Mesendoderm (in vitro differentiated cells): ENCODE data around the gene SH2D4B.

Experiments used
- DNase-seq: peaks from one replicate; pipeline ENCODE4 v3.0.0; 2013
- H2AK5ac ChIP-seq: 2 replicates; pipeline ENCODE4 v1.6.1; 2013; ENCODE audit warnings: low read length, inconsistent platforms
- H2BK120ac ChIP-seq: 2 replicates; pipeline ENCODE4 v1.6.1; 2013; ENCODE audit warnings: low read depth, mild to moderate bottlenecking, low read length, moderate library complexity, mixed read lengths
- H2BK15ac ChIP-seq: replicated peaks from 2 replicates; pipeline ENCODE4 v1.6.1; 2013; ENCODE audit warnings: low read depth, mild to moderate bottlenecking, moderate library complexity
- H2BK5ac ChIP-seq: 2 replicates; pipeline ENCODE4 v1.6.1; 2013; ENCODE audit warnings: low read length, inconsistent platforms
- H3K18ac ChIP-seq: 2 replicates; pipeline ENCODE4 v1.6.1; 2013; ENCODE audit warnings: mild to moderate bottlenecking, low read length, mixed read lengths
- H3K23ac ChIP-seq: one replicate; pipeline ENCODE4 v1.6.1; 2013; ENCODE audit warnings: low read length
- H3K27ac ChIP-seq: 2 replicates; pipeline ENCODE4 v1.5.1; 2013; ENCODE audit warnings: low read depth, mild to moderate bottlenecking, inconsistent platforms, low read length, moderate library complexity
- H3K27me3 ChIP-seq: 2 replicates; pipeline ENCODE4 v1.6.1; 2013; ENCODE audit warnings: low read length, control low read depth, mild to moderate bottlenecking, inconsistent platforms; ENCODE audit not compliant: insufficient read depth, poor library complexity
- H3K36me3 ChIP-seq: 2 replicates; pipeline ENCODE4 v1.6.1; 2013; ENCODE audit warnings: low read length, inconsistent platforms; ENCODE audit not compliant: control insufficient read depth, insufficient read depth
- H3K4ac ChIP-seq: one replicate; pipeline ENCODE4 v1.6.1; 2013; ENCODE audit warnings: low read depth, mild to moderate bottlenecking, low read length, moderate library complexity
- H3K4me1 ChIP-seq: 2 replicates; pipeline ENCODE4 v1.6.1; 2013; ENCODE audit warnings: low read depth, low read length, inconsistent platforms; ENCODE audit not compliant: control insufficient read depth
- H3K4me2 ChIP-seq: 2 replicates; pipeline ENCODE4 v1.6.1; 2013; ENCODE audit warnings: low read length
- H3K4me3 ChIP-seq: 2 replicates; pipeline ENCODE4 v1.5.1; 2013; ENCODE audit warnings: mild to moderate bottlenecking, low read length
- H3K56ac ChIP-seq: one replicate; pipeline ENCODE4 v1.6.1; 2013; ENCODE audit warnings: low read length
- H3K79me1 ChIP-seq: 2 replicates; pipeline ENCODE4 v1.6.1; 2013; ENCODE audit warnings: low read length, inconsistent platforms
- H3K79me2 ChIP-seq: 2 replicates; pipeline ENCODE4 v1.6.1; 2013; ENCODE audit warnings: mild to moderate bottlenecking, low read length; ENCODE audit not compliant: control insufficient read depth, insufficient read depth
- H3K9ac ChIP-seq: 2 replicates; pipeline ENCODE4 v1.6.1; 2013; ENCODE audit warnings: low read length, inconsistent platforms
- H4K5ac ChIP-seq: one replicate; pipeline ENCODE4 v1.6.1; 2013; ENCODE audit warnings: low read length
- H4K8ac ChIP-seq: one replicate; pipeline ENCODE4 v1.6.1; 2013; ENCODE audit warnings: low read depth, mild to moderate bottlenecking, control low read depth, low read length, moderate library complexity
- WGBS: extraction: QIAGEN DNeasy Blood & Tissue Kit; methylation state at CpG from one replicate; pipeline ENCODE4 v1.1.7; 2013; ENCODE audit warnings: low lambda C conversion rate, missing lambda C conversion rate; ENCODE audit not compliant: insufficient coverage; ENCODE audit errors: extremely low coverage; 5-methylcytosine and 5-hydroxymethylcytosine counted together

The SH2D4B gene

DNA sequence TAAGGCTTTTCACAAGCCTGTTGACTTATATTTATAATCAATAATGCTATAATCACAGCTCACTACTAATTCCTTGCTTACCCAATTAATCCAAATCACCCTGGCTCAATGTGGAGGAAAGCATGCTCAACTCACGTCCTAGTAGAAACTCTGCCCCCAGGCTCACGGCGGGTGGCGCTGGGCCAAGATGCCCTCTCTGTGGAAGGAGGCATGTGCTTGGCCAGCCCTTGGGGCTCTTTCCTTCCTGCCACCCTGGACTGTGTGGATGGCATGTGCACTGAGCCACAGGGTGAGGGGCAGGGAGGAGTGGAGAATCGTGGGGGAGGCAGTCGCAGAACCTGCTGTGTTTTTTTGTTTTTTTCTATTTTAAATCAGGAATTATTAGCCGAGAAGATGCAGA, 96.2 kb downstream of the SH2D4B start:
- Histone ChIP-seq H3K36me3 (no peaks in the 10 kb centered on the region), H3K79me2 (no peaks in the 10 kb centered on the region), H3K27ac (no peak overlapping the region), H2BK15ac (no peak overlapping the region), H3K4me1 (no peaks in the 10 kb centered on the region), H3K27me3 (no peaks in the 10 kb centered on the region), H3K4me3 (no peak overlapping the region), H2AK5ac (no peak overlapping the region), H3K9ac (no peak overlapping the region), H2BK120ac (no peak overlapping the region), H3K56ac (no peak overlapping the region), H3K4me2 (no peak overlapping the region), H4K5ac (no peak overlapping the region), H2BK5ac (no peak overlapping the region), H3K4ac (no peak overlapping the region), H3K18ac (no peak overlapping the region), H3K79me1 (no peaks in the 10 kb centered on the region), H4K8ac (no peak overlapping the region), H3K23ac (no peak overlapping the region)
- no CpG with 5 or more reads among the region's 7 CpGs for WGBS
- DNase-seq: no peak

DNA sequence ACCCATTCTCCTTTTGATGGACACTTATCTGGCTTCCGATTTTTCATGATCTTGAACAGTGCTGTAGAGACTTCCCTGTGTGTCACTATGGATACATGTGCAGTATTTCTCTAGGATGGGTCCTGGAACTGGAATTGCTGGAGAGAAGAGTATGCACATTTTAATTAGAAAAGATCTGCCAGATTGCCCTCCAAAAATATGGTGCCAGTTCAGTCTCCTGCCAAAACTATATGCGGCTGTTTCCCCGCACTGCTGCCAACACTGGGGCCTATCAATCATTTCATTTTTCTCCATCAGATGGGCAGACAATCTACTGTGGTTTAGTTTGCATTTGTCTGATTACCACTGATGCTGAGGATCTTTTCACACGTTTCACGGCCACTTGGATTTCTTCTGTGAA, 105.0 kb downstream of the SH2D4B start:
- no peaks in the 10 kb centered on the region for H3K4me1 ChIP-seq
- WGBS: no CpG with 5 or more reads among the region's 5 CpGs

DNA sequence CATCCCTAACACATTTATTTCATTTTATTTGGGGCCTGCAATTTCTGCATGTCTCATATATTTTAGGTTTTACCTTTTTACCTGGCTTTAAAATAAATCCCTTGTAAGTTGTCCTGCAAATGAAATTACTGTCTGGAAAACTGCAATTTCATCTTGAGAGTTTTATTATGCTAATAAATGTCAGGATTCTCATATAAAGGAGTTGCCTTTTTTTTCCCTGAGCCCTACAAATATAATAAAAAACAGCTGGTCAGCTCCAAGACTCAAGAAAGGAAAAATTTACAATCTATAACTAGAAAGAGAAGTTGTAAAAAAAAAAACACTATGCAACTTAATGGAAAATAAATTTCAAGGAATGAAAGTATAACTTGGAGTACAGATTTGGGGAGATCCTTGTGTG, 108.7 kb downstream of the SH2D4B start:
- Histone ChIP-seq H3K56ac (no peak overlapping the region), H2AK5ac (no peak overlapping the region), H3K4me3 (no peak overlapping the region), H3K4me1 (no peaks in the 10 kb centered on the region), H3K4me2 (no peak overlapping the region), H2BK15ac (no peak overlapping the region), H3K23ac (no peak overlapping the region), H3K9ac (no peak overlapping the region), H4K5ac (no peak overlapping the region), H4K8ac (no peak overlapping the region), H2BK120ac (no peak overlapping the region), H3K27me3 (no peaks in the 10 kb centered on the region), H3K18ac (no peak overlapping the region), H2BK5ac (no peak overlapping the region), H3K4ac (no peak overlapping the region), H3K79me1 (no peaks in the 10 kb centered on the region), H3K27ac (no peak overlapping the region), H3K36me3 (no peaks in the 10 kb centered on the region), H3K79me2 (no peaks in the 10 kb centered on the region)
- no peak for DNase-seq

More for the DNA sequence above, 105.0 kb downstream of the SH2D4B start:
- no peak overlapping the region for H3K4me3 ChIP-seq
- no peak overlapping the region for H2BK120ac ChIP-seq
- H2BK15ac ChIP-seq: no peak overlapping the region
- no peak overlapping the region for H2BK5ac ChIP-seq
- H3K4ac ChIP-seq: no peak overlapping the region
- no peak overlapping the region for H2AK5ac ChIP-seq
- no peak overlapping the region for H3K9ac ChIP-seq
- no peak overlapping the region for H3K56ac ChIP-seq
- H4K5ac ChIP-seq: no peak overlapping the region
- H3K79me1 ChIP-seq: no peaks in the 10 kb centered on the region
- H4K8ac ChIP-seq: no peak overlapping the region
- no peak overlapping the region for H3K27ac ChIP-seq
- H3K27me3 ChIP-seq: no peaks in the 10 kb centered on the region
- H3K4me2 ChIP-seq: no peak overlapping the region
- no peaks in the 10 kb centered on the region for H3K36me3 ChIP-seq
- H3K79me2 ChIP-seq: no peaks in the 10 kb centered on the region
- H3K18ac ChIP-seq: no peak overlapping the region
- no peak overlapping the region for H3K23ac ChIP-seq
- DNase-seq: no peak

DNA sequence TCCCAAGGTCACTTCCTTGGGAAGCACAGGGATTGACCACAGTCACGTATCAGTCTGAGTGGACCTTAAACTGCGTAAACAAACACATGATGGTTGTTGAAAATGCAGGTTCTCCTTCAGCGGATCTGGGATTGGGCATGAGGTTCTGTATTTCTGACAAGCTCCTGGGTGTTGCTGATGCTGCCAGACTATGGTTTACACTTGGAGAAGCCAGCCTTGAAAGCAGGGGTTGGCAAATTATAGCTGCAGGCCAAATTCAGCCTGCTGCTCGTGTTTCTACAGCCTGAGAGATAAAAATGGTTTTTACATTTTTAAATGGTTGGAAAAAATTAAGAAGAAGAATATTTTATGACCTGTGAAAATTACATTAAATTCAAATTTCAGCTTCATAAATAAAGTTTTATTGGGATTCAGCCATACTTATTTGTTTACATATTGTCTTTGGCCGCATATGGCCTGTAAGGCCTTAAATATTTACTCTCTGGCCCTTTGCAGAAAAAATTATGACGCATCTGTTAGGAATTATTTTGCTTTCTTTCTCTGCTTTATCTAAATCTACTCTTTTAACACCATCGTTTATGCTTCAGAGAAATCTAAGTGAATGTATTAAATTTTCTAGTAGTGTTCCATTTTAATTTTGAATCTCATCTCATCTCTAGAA, 109.6 kb downstream of the SH2D4B start:
- no peak overlapping the region for H4K5ac ChIP-seq
- no peak overlapping the region for H2BK15ac ChIP-seq
- no peak overlapping the region for H4K8ac ChIP-seq
- H3K79me2 ChIP-seq: no peaks in the 10 kb centered on the region
- H3K27ac ChIP-seq: no peak overlapping the region
- H3K36me3 ChIP-seq: no peaks in the 10 kb centered on the region
- no peak overlapping the region for H2AK5ac ChIP-seq
- H3K4me3 ChIP-seq: no peak overlapping the region
- H3K27me3 ChIP-seq: no peaks in the 10 kb centered on the region
- H2BK120ac ChIP-seq: no peak overlapping the region
- WGBS: no CpG with 5 or more reads among the region's 7 CpGs
- H3K79me1 ChIP-seq: no peaks in the 10 kb centered on the region
- H2BK5ac ChIP-seq: no peak overlapping the region
- no peak overlapping the region for H3K56ac ChIP-seq
- no peaks in the 10 kb centered on the region for H3K4me1 ChIP-seq
- H3K18ac ChIP-seq: no peak overlapping the region
- H3K23ac ChIP-seq: no peak overlapping the region
- DNase-seq: no peak
- H3K9ac ChIP-seq: no peak overlapping the region
- no peak overlapping the region for H3K4ac ChIP-seq
- no peak overlapping the region for H3K4me2 ChIP-seq

DNA sequence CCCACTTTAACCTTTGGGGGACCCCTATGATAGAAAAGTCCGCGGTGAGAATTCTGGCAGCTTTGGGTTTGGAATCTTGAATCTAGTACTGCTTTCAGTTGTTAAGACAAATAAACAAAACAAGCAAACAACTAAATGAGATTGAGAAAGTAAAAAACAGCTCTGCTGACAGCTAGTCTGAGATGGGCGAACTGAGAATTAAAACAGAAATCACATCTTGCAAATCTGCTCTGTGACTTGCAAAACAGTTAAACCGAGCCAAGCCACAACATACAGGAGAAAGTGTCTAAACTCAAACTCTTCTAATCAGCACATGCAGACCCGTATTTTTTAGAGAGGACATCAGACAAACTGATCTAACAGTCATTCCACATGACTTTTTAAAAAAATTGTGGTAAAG, 110.4 kb downstream of the SH2D4B start:
- H2AK5ac ChIP-seq: no peak overlapping the region
- no peaks in the 10 kb centered on the region for H3K79me1 ChIP-seq
- no peaks in the 10 kb centered on the region for H3K4me1 ChIP-seq
- no peak overlapping the region for H2BK120ac ChIP-seq
- H4K8ac ChIP-seq: no peak overlapping the region
- no peak overlapping the region for H3K4ac ChIP-seq
- no peak overlapping the region for H3K4me2 ChIP-seq
- H2BK5ac ChIP-seq: no peak overlapping the region
- no CpG with 5 or more reads among the region's 5 CpGs for WGBS
- H3K27me3 ChIP-seq: no peaks in the 10 kb centered on the region
- H3K36me3 ChIP-seq: no peaks in the 10 kb centered on the region
- H3K9ac ChIP-seq: no peak overlapping the region
- no peak overlapping the region for H3K23ac ChIP-seq
- H3K56ac ChIP-seq: no peak overlapping the region
- H3K27ac ChIP-seq: no peak overlapping the region
- no peak overlapping the region for H4K5ac ChIP-seq
- H3K4me3 ChIP-seq: no peak overlapping the region
- no peaks in the 10 kb centered on the region for H3K79me2 ChIP-seq
- DNase-seq: no peak
- H3K18ac ChIP-seq: no peak overlapping the region
- no peak overlapping the region for H2BK15ac ChIP-seq

DNA sequence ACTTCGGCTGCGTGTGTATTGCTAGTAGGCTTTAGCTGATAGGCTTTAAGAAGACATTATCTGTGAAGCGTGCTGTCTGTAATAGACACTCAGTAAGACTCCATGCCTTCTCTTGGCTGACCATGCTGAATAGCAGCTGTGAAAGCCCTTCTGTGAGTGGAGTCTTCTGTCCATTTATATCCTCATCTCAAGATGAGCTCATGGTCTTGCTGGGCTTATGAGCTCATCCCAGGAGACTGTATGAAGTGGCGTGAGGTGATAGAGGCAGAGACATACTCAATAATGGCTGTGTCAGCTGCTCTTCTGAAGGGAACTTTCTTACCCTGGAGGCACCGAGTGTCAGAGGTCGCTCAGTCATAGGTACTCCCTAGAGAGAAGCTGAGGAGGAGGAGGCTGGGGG, 111.5 kb downstream of the SH2D4B start:
- Histone ChIP-seq H3K4ac (no peak overlapping the region), H4K5ac (no peak overlapping the region), H3K23ac (no peak overlapping the region), H3K18ac (no peak overlapping the region), H3K27ac (no peak overlapping the region), H3K9ac (no peak overlapping the region), H2BK5ac (no peak overlapping the region), H2AK5ac (no peak overlapping the region), H3K56ac (no peak overlapping the region), H3K79me1 (no peaks in the 10 kb centered on the region), H2BK120ac (no peak overlapping the region), H3K4me3 (no peak overlapping the region), H3K36me3 (no peaks in the 10 kb centered on the region), H3K79me2 (no peaks in the 10 kb centered on the region), H3K4me1 (no peaks in the 10 kb centered on the region), H2BK15ac (no peak overlapping the region), H3K4me2 (no peak overlapping the region), H4K8ac (no peak overlapping the region), H3K27me3 (no peaks in the 10 kb centered on the region)
- WGBS: no CpG with 5 or more reads among the region's 6 CpGs
- no peak for DNase-seq
